Measurements from ENCODE around the gene EVA1C. TPM values are rescaled to one million over a fixed set of nuclear protein-coding genes. Genes with fewer than 3 reads are reported as not detected.
"Not testable (repeated sequence)": the region's sequence is repeated elsewhere in the genome, so short reads cannot be mapped to it uniquely, and the experiment has no call there.

EVA1C gene
- total RNA-seq, 1 experiment from 2014 or later = not detected

DNA sequence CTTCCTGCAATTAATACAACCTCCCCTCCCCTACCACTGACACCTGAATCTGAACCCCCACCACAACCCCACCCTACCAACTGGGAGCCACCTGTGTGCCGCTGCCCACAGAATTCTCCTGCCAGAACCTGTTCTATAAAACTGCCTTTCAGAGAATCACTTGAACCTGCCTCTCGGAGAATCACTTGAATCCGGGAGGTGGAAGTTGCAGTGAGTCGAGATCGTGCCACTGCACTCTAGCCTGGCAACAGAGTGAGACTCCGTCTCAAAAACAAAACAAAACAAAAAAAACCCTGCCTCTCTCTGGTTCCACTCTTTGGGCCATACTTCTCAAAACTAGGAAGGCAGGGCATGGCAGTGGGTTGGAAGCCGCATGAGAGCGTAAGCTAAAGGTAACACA lies 25.4 kb upstream of the EVA1C start:
- in situ Hi-C loops (cut with HindIII; ENCODE audit: low pct_unique_long_range_greater_than_20kb, low sequenced_read_pairs) = no loop called here
- no peak for DNase-seq (ENCODE audit: low read depth)

DNA sequence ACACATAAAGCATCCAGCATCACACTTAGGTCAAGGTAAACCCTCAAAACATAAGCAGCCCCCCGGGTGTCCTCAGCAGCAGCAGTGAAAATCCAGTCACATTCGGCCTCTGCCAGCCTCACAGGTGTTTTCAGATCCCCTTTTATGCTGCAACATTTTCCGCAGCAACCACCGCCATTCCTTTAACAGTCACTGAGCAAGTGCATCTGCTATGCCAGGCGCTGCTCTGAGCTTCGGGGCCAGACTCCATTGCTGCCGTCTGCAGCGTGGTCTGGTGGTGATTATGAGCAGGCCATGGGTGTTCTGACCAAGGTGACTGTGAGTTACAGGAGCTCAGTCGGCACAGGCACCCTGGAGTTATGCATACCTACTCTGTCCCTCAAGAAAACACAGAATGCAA lies 24.2 kb upstream of the EVA1C start:
- DNase-seq (ENCODE audit: low read depth) = no peak
- in situ Hi-C loops (cut with HindIII; ENCODE audit: low pct_unique_long_range_greater_than_20kb, low sequenced_read_pairs) = no loop called here

DNA sequence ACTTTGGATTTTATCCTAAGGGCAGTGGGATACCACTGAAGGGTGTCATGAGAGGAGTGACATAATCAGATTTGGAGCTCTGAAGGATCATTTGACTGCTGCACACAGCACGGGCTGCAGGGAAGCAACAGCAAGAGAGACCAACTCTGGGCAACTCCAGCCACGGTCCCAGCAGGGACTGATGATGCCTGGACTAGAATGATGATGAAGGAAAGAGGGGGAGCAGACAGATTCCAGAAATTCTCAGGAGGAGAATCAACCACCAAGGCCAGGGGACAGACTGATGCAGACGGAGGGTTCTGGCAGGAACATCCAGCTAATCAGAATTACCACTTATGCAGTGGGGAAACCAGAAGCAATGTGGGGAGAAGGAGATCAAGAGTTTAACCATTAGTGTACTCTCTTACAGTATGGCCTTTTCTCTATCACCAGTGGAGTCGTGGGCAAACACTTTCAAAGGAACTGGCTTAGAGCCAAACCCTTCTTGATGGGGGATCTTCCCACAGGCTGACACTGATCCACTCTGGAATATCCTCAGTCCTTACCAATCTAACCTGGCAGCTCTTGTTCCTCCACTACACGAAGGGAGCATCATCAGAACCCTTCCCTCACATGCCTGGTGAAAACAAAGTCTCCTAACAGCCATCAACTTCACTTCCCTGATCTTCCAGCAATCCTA lies 23.0 kb upstream of the EVA1C start:
- DNase-seq (ENCODE audit: low read depth) = no peak
- in situ Hi-C loops (cut with HindIII; ENCODE audit: low pct_unique_long_range_greater_than_20kb, low sequenced_read_pairs) = no loop called here

DNA sequence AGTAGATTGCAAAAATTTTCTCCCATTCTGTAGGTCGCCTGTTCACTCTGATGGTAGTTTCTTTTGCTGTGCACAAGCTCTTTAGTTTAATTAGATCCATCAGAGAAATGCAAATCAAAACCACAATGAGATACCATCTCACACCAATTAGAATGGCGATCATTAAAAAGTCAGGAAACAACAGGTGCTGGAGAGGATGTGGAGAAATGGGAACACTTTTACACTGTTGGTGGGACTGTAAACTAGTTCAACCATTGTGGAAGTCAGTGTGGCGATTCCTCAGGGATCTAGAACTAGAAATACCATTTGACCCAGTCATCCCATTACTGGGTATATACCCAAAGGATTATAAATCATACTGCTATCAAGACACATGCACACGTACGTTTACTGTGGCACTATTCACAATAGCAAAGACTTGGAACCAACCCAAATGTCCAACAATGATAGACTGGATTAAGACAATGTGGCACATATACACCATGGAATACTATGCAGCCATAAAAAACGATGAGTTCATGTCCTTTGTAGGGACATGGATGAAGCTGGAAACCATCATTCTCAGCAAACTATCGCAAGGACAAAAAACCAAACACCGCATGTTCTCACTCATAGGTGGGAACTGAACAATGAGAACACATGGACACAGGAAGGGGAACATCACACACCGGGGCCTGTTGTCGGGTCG lies 21.8 kb upstream of the EVA1C start:
- DNase-seq (ENCODE audit: low read depth); in situ Hi-C loops (cut with HindIII; ENCODE audit: low pct_unique_long_range_greater_than_20kb, low sequenced_read_pairs): not testable (repeated sequence)

DNA sequence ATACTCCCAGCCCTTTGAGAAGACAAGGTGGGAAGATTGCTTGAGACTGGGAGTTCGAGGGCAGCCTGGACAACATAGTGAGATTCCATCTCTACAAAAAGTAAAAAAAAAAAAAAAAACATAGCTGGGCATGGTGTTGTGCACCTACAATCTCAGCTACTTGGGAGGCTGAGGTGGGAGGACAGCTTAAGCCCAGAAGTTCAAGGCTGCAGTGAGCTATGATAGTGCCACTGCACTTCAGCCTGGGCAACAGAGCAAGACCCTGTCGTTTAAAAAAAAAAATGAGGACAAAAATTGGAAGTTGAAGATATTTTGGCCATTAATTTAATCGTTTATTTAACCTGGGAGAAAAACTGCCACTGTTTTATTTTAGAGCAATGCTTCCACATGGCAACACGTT lies 20.8 kb upstream of the EVA1C start:
- DNase-seq (ENCODE audit: low read depth) = no peak
- in situ Hi-C loops (cut with HindIII; ENCODE audit: low pct_unique_long_range_greater_than_20kb, low sequenced_read_pairs) = no loop called here

DNA sequence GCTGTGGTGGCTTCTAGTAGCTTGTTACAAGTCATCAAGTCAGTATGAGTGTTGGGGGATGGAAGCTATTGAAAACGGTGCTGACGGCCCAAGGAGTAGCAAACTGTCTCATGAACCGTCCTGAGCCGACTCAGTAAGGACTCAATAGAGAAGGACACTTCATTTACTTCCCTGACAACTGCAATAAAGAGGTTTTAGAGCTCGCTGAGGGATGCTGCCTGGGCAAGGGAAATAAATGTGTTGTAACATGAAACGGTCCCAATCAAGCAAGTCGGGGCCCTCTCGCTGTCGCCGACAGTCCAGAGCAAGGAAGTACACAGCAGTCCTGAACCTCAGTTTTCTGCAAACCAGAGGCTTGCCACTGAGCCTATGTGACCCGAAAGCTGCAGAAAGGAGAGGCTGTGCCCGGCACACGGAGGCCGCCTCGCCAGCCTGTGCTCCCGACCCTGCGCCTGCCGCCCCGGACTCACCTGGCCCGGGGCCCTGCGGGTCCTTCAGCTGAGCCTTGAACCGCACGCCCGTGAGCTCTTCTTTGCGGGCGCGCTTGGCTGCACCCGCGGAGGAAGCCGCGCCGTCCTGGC lies 20.1 kb upstream of the EVA1C start:
- in situ Hi-C loops (cut with HindIII; ENCODE audit: low pct_unique_long_range_greater_than_20kb, low sequenced_read_pairs) = no loop called here
- DNase-seq (ENCODE audit: low read depth) = peak; percentile 4

DNA sequence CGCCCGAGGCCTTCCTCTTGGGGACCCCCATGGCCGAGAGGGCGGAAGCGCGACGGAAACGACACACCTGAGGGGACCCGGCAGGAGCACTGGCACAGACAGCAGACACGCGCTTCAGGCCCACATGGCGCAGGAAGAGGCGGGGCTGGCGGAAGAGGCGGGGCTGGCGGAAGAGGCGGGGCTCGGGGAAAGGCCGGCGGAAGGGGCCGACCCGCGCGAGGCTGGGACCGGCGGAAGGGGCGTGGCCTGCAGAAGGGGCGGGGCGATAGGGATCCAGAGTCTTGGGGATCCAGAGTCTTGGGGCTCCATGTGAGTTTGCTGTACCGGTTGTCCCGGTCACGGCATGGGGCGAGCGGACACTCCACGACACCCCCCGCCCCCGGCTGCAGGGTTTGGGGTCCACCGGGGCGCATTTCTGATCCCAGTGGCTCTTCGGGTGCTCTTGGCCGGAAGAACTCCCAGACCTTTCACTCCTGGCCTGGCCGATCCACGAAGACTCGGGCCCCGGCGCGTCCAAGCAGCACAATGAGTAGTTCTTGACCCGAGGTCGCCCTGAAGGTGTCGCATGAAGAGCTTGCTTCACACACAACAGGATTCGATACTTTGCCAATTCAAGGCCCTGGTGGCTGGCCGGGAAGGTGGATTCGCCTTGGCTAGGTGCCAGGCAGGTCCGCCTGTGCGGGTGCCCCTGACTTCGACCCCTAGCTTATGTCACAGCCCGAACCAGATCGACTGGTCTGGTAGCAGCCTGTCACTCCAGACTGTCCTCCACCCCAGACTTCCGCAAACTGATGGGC lies 19.4 kb upstream of the EVA1C start, which contains the start of gene URB1:
Gene URB1, minus strand, starts transcription at position 133 of the 797 bp plus-strand sequence. Its CDS starts 102 bp downstream, at position 31.
- in situ Hi-C loops (cut with HindIII; ENCODE audit: low pct_unique_long_range_greater_than_20kb, low sequenced_read_pairs) = no loop called here

DNA sequence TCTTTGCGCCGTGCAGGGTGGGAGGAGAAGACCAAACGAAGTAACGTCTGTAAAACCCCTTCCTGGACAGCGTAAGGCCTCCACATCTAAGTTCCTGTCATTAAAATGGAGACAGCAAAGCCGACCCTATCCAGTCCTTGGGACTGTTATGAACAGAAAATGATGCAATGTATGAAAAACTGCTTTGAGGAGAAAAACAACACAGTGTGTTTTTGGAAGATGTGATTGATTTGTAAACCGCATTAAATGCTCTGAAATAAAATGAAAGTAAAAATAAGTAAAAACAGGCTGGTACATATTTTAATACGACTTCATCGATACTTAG lies 18.9 kb upstream of the EVA1C start:
- in situ Hi-C loops (cut with HindIII; ENCODE audit: low pct_unique_long_range_greater_than_20kb, low sequenced_read_pairs) = no loop called here
- no peak for DNase-seq (ENCODE audit: low read depth)

More for the DNA sequence above, 19.4 kb upstream of the EVA1C start, which contains the start of gene URB1:
- DNase-seq (ENCODE audit: low read depth) = peak; percentile 84

DNA sequence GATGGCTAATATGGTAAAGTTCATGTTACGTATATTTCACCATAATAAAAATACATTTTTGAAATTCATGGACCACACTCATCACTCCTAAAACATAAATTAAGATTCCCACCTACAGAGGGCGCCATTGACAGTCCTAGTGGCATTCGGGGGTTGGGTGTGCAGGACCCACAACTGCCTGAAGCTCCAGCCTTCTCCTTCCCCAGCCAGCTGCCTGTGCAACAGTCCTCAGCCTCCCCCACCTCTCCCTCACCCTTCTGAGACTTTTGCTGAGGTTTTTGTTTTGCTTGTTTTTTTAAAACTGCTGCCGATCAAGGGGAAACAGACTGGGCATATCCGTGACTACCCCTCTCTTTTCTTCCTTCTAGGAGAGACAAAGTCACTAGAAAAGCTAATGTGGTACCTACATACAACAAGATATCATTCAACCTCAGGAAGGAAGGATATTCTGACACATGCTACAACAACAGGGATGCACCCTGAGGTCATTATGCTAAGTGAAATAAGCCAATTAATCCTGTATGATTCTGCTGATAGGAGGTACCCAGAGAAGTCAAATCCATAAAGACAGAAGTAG lies 9.2 kb upstream of the EVA1C start:
- in situ Hi-C loops (cut with HindIII; ENCODE audit: low pct_unique_long_range_greater_than_20kb, low sequenced_read_pairs) = no loop called here

DNA sequence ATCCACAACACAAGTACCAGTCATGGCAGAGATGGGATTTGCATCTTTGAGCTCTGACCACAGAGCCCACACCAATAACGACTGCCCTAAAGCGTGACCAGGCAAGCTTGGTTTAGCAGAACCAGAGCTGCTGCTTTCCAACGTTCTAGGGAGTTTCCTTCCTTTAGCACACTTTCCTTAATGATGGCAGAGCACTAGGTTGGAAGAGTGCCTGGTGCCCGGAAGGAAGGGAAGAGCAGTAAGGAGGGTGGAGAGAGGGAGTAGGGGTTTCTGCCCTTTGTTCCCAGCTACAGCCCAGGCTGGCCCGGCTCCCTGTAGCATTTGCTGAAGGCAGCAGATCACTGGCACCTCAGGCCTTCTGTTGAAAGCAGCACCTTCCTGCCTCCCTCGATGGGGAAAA lies 6.1 kb upstream of the EVA1C start:
- in situ Hi-C loops (cut with HindIII; ENCODE audit: low pct_unique_long_range_greater_than_20kb, low sequenced_read_pairs) = no loop called here
- no peak for DNase-seq (ENCODE audit: low read depth)

More for the DNA sequence above, 9.2 kb upstream of the EVA1C start:
- DNase-seq (ENCODE audit: low read depth) = peak; percentile 30

DNA sequence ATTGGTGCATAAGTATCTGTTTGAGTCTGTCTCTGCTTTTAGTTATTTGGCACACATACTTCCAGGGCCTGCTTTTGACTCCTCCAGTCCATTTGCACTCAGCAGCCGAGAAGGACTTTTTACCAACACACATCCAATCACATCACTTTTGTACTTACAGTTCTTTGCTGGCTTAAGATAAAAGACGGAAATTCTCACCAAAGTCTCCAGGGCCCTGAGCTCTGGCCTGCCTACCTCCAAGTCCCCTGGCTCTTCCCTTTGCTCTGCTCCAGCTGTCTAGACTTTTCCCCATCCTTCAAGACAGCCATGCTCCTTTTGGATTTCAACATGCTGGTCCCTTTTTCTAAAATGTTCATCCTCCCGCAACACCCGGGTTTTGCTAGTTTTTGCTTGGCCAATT lies 2.2 kb upstream of the EVA1C start:
- no peak for DNase-seq (ENCODE audit: low read depth)
- in situ Hi-C loops (cut with HindIII; ENCODE audit: low pct_unique_long_range_greater_than_20kb, low sequenced_read_pairs) = no loop called here

DNA sequence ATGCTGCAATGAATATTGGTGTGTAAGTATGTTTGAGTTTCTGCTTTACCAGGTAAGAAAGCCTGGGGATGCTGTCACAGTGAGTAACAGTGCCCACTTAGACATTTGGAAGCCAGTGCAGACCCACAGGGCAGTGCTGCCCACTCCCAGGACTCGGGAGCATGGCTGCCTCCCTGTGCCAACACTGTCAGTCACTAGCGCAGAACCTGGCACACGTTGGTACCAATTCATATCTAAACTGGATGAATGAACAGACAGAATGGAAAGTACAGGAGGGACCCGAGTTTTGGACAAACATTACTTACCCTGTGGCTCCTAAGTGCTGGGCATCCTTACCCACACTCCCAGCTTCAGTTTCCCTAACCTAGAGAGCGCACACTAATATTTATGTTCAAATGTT lies 1.6 kb upstream of the EVA1C start:
- in situ Hi-C loops (cut with HindIII; ENCODE audit: low pct_unique_long_range_greater_than_20kb, low sequenced_read_pairs) = no loop called here
- DNase-seq (ENCODE audit: low read depth) = no peak

DNA sequence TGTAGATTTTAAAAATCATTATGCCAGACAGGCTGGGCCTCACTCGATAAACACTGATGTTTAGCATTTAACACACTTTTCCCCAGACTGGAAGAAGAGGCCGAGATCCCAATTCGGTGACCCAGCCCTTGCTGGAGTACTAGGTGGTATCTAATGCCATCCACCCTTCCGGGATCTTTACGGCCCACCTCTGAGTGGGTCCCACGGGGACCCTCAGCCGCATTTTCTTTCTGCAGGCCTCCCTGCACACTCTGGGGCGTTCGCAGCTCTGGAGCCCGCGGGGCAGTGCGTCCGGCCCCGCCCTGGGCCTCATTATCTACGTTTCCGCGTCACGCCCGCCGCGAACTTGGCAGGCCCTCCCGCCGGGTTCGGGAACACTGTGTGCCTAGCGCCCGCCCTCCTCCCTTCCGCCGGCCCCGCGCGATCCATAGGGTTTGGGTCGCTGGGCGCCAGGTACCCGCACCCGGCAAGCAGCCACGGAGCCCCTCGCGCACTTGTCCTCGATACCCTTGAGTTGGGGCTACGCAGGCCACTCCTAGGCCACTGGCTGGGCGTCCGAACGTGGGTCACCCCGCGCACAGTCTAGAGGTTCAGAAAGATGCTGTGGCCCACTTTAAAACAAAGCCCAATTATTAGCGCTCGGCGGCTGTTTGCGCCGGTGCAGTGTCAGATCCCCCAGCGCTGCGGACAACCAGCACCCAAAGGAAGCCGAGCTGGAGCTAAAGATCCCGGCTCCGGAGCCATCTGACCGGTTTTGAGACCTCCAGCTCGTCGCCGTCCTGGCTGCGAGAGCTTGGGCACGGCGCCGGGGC lies 950 bp upstream of the EVA1C start:
- peak; percentile 4 for DNase-seq (ENCODE audit: low read depth)
- in situ Hi-C loops (cut with HindIII; ENCODE audit: low pct_unique_long_range_greater_than_20kb, low sequenced_read_pairs) = no loop called here

DNA sequence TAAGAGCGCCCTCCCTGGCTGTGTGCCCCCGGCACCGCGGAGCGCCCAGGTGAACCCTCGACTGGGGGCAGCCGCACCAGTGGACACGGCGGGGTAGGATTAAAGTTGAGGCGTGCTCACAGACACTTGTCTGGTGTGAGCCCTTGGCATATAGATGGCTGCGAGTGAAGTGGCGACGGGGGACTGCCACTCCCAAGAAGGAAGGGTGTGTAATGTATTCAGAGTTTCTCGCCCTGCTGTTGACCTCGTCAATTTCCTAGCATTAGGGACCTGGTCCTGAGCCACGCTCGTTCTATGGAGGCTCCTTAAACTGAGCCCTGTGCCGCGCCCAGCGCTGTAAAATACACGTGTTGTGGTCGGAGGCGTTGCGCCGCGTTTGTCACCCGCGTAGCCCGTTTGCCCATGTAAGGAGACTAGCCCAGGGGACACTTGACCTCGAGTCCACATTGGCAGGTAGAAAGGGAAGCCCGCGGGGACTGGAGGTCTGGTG lies 554 bp downstream of the EVA1C start:
- in situ Hi-C loops (cut with HindIII; ENCODE audit: low pct_unique_long_range_greater_than_20kb, low sequenced_read_pairs) = no loop called here
- DNase-seq (ENCODE audit: low read depth) = peak; percentile 12

DNA sequence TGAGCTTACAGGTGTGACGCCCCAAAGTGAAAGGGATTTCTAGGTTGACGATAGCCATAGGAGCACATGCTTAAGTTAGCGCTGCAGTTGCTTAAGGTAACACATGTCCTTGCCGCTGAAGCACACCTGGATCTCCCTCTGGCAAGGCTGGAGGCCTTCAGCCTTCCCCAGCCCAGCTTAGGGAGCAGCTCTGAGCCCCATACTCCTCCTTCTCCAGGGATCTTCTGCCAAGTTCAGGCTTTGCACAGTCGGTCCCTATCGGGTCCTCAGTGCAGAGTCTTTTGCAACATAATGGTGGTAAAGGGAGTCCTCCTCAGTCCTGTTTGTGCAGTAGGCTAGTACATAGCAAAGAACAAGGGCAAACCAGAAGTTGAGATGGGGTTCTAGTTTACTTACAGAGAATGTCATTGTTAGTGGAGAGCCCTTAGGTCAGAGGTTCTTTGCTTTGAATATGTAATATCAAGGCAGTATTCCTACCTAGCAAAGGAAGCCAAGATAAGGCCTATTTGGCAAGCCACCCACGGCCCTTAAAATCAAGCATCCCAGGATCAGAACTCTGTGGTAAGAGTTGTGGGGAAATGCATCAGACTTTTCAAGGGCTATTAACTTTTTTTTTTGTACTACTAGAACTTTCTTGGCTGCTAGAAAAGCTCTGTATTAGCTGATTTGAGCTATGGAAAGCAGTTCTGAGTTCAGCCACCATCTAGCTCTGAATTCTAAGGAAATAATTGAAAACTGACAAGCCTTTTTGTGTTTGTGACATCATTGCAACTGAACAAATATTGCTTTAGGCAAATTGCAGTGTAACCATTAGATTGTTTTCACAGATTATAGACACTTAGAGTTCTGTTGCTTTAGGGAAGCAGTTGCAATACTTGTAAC lies 1.4 kb downstream of the EVA1C start:
- DNase-seq (ENCODE audit: low read depth) = no peak
- in situ Hi-C loops (cut with HindIII; ENCODE audit: low pct_unique_long_range_greater_than_20kb, low sequenced_read_pairs) = no loop called here

DNA sequence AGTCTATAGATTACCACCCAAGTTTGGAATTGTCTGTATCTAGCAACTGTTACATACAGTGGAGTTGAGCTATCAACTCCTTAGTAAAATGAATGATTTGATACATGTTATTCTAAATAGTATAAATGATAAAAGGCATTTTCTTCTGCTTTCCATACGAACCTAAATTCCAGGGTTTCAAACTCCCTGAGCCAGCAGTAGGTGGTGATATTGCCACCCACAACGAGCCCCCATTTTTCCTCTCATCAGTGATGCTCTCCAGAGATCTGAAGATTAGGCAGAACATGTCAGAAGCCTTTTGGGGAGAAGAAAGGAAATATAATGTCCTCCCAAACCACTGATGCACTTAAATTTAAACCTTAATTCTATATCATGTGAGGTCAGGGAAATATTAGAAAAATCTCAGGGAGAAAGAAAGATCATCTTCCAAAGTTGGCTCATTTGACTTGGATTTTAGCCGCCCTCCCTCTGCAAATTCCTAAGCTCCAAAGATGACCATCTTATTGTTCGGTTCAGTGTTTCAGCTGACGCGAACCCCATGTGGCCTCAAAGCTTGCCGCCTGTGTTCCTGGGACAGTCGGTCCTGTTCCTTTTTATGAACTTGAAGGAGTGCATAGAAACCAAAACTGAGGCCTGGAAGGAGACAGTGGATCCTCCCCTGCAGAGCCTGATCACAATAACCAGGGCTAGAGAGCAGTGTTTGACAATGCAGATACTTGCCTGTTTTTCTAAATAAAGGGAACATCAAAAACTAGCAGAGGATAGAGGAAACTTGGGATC lies 2.3 kb downstream of the EVA1C start:
- in situ Hi-C loops (cut with HindIII; ENCODE audit: low pct_unique_long_range_greater_than_20kb, low sequenced_read_pairs) = no loop called here
- DNase-seq (ENCODE audit: low read depth) = no peak

All from Caki2 (cell line).